GM12878 (cell line): ENCODE measurements around the gene SPHK2.

ENCODE experiments used
- ETV6 ChIP-seq, 2 experiments: fragments of 450-650 bp in 1 of 2; IDR thresholded peaks in 1 of 2; conservative IDR thresholded peaks in 1 of 2; 2 replicates each; pipeline ENCODE4 v1.6.1; 2014; ENCODE audit warnings: antibody characterized with exemption in 1 of 2, borderline replicate concordance in 1 of 2, low read depth in 1 of 2, mild to moderate bottlenecking in 1 of 2, moderate library complexity in 1 of 2
- MYC ChIP-seq: IDR thresholded peaks from 2 replicates; pipeline ENCODE4 v1.6.1; 2011; ENCODE audit warnings: mild to moderate bottlenecking, low read length, moderate library complexity, inconsistent platforms; ENCODE audit not compliant: insufficient read depth, insufficient replicate concordance, insufficient read length, severe bottlenecking
- POLR2AphosphoS5 ChIP-seq: IDR thresholded peaks from 2 replicates; pipeline ENCODE4 v1.6.1; 2011; ENCODE audit warnings: mild to moderate bottlenecking, low read length, inconsistent platforms
- RELB ChIP-seq: fragments of 450-650 bp; IDR thresholded peaks from 2 replicates; pipeline ENCODE4 v1.6.1; 2017; ENCODE audit warnings: low read depth, mild to moderate bottlenecking, moderate library complexity
- RFX5 ChIP-seq: IDR thresholded peaks from 2 replicates; pipeline ENCODE4 v1.6.1; 2011; ENCODE audit warnings: low read depth, low read length, improper control_type of control experiment
- TAF1 ChIP-seq: IDR thresholded peaks from 2 replicates; pipeline ENCODE4 v1.6.1; 2011; ENCODE audit warnings: mild to moderate bottlenecking, low read depth, low read length, borderline replicate concordance
- TF ChIP-seq, protein P1 (sequence below), 3 experiments: IDR thresholded peaks in 2 of 3; conservative IDR thresholded peaks in 1 of 3; 2 replicates each; pipeline ENCODE4 v1.5.1; 2011; ENCODE audit warnings: low read depth in 3 of 3, low read length in 3 of 3, mild to moderate bottlenecking in 3 of 3, control low read depth in 2 of 3, moderate library complexity in 2 of 3, inconsistent platforms in 1 of 3, mixed read lengths in 1 of 3; ENCODE audit not compliant: control insufficient read depth in 2 of 3, insufficient read depth in 1 of 3; ENCODE audit errors: extremely low read depth in 1 of 3
- TF ChIP-seq, protein P2 (sequence below): fragments of 450-650 bp; IDR thresholded peaks from 2 replicates; pipeline ENCODE4 v1.6.1; 2017; ENCODE audit warnings: borderline replicate concordance

DNA sequence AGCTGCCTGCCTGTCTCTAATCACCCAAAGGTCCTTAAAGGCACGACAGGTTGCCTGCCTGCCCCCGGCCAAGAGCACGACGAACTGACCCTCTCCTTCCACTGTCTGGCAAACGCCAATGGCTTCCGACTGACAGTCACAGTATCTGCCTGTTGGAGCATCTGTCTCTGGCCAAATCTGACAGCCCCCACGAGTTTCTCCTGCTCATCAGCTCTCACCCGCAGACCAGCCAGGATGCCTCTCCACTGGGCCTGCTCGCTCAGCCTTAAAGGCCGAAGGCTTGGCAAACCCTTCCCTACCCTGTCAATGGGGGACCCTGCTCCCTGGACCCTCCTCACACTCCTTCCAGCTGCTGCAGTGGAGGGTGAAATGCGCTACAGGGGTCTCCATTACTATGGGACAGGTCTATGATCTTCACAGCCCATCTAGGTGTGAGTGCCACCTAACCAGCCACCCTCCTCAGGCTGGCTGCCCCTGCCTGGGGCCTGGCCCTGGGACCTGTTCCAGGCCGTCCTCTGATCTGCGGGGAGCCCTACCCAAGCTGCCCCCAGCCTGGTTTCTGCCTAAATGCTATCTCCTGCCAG is 5.4 kb upstream of the SPHK2 start:
- TF ChIP-seq, protein P1, sequence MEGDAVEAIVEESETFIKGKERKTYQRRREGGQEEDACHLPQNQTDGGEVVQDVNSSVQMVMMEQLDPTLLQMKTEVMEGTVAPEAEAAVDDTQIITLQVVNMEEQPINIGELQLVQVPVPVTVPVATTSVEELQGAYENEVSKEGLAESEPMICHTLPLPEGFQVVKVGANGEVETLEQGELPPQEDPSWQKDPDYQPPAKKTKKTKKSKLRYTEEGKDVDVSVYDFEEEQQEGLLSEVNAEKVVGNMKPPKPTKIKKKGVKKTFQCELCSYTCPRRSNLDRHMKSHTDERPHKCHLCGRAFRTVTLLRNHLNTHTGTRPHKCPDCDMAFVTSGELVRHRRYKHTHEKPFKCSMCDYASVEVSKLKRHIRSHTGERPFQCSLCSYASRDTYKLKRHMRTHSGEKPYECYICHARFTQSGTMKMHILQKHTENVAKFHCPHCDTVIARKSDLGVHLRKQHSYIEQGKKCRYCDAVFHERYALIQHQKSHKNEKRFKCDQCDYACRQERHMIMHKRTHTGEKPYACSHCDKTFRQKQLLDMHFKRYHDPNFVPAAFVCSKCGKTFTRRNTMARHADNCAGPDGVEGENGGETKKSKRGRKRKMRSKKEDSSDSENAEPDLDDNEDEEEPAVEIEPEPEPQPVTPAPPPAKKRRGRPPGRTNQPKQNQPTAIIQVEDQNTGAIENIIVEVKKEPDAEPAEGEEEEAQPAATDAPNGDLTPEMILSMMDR (IDR thresholded peaks at IDR 0.05 in 2 of 3, conservative IDR thresholded peaks at IDR 0.05 in 1 of 3; ENCODE audit: control insufficient read depth in 2 of 3, extremely low read depth in 1 of 3, insufficient read depth in 1 of 3, low read depth in 3 of 3, low read length in 3 of 3): no peak
- no peak for TF ChIP-seq RFX5
- TF ChIP-seq, protein P2, sequence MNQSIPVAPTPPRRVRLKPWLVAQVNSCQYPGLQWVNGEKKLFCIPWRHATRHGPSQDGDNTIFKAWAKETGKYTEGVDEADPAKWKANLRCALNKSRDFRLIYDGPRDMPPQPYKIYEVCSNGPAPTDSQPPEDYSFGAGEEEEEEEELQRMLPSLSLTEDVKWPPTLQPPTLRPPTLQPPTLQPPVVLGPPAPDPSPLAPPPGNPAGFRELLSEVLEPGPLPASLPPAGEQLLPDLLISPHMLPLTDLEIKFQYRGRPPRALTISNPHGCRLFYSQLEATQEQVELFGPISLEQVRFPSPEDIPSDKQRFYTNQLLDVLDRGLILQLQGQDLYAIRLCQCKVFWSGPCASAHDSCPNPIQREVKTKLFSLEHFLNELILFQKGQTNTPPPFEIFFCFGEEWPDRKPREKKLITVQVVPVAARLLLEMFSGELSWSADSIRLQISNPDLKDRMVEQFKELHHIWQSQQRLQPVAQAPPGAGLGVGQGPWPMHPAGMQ: no peak
- no peak for TF ChIP-seq MYC
- no peak for TF ChIP-seq ETV6 (conservative IDR thresholded peaks at IDR 0.05 in 1 of 2, IDR thresholded peaks at IDR 0.05 in 1 of 2; ENCODE audit: borderline replicate concordance in 1 of 2, low read depth in 1 of 2)
- no peak for TF ChIP-seq RELB
- TF ChIP-seq TAF1: no peak
- peak; percentile 85 for TF ChIP-seq POLR2AphosphoS5
